ENCODE results near the gene CDCA4.
"Not testable (repeated sequence)": the region's sequence is repeated elsewhere in the genome, so short reads cannot be mapped to it uniquely, and the experiment has no call there.

Gene CDCA4

DNA sequence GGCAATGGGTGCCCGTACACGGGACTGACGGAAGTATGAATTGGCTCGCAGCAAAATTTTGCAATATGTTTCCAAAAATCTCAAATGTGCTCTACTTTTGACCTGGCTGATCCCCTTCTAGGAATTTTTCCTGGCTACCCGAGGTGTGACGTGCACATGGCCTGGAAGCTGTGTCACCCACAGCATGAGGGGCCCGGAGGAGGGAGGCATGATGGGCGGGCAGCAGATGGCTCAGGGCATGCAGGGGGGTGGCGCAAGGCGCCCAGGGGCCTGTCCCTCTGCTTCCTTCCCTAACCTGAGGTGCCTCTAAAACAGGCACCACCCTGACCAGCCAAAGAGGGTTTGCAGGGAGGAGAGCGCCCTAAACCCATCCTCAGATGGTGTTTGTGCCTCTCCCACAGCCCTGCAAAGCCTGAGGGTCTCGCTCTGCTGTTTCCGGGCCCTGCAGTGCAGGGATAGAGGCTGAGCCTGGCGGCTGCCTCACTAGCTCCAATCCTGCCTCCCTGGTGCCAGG, 37.7 kb upstream of the CDCA4 start:
- DNase-seq (ENCODE audit: low read depth): no peak

DNA sequence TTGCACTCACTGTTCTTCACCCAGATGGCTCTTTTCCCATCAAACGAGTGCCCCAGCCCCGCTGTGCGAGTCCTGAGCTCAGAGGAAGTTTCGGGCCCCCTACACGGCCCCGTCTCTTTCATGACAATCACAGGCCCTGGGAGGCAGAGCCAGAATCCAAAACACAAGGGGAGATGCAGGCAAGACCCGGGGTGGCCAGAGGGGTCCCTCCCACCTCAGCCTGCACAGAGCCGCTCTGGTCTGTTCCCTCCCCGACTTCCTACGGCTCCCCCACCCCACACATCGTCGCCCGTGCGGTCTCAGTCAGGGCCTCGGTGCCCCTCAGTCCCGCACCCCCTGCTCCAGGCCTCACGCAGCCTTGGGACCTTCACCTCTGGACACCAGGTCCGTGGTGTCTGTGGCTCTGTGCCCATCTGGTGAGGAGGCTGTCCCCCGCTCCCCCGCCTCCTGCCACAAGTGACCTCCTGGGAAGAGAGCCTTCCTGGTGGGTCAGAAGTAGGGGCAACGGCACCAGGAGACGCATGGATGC, 35.5 kb upstream of the CDCA4 start:
- DNase-seq (ENCODE audit: low read depth): no peak

DNA sequence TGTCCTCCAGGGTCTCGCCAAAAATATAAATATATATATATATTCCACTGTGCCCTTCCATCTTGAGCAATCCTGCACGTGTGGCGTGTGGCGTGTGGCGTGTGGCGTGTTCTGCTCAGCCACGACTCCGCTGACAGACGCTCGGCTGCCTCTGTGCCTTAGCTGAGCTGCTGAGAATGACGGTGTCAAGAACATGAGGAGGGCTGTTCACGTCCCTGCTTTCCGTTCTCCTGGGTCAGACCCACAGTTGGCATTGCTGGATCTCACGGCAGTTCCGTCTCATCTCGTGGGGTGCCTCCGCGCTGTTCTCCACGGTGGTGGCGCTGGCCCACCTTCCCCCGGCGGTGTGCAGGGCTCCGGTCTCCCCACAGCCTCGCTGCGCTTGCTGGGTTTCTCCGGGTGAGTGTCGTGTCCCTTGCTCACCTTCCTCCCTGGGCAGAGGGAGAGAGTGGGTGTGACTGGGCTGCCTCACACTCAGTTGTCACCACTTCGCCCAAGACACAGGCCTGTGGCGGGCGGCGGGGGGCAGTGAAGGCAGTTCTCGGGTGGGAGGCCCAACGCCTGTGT, 34.9 kb upstream of the CDCA4 start:
- no peak for DNase-seq (ENCODE audit: low read depth)

DNA sequence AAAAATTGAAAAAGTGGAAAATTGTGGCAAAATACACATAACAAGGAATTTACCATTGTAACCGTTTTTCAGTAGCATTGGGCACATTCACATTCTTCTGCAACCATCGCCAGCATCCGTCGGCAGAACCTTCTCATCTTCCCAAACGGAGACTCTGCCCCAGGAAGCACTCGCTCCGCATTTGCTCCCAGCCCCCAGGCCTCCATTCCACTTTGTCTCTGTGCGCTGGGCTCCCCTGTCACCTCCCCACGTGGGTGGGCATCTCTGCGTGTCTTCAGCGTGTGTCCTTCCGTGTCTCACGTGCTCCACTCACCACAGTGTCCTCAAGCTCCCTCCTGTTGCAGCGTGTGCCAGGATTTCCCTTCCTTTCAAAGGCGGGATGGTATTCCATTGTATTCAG, 34.5 kb upstream of the CDCA4 start:
- DNase-seq (ENCODE audit: low read depth): no peak

DNA sequence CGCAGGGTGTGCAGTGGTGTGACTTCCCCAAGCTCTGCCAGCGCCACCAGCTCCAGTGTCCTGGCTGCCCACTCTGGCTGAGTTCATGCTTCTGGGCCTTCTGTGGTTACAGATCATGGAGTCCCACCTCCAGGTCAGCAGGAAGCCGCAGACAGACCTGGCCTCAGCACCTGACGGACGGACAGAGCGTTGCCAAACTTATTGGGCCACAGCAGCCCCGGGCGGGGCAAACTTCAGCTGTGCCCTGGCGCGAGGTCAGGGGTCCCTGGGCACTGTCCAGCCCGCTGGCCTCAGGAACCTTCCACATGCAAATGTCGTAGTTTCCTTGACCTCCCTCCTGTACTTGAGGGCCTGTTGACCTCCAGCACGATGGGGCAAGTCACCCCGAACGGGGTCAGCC, 33.1 kb upstream of the CDCA4 start:
- no peak for DNase-seq (ENCODE audit: low read depth)

DNA sequence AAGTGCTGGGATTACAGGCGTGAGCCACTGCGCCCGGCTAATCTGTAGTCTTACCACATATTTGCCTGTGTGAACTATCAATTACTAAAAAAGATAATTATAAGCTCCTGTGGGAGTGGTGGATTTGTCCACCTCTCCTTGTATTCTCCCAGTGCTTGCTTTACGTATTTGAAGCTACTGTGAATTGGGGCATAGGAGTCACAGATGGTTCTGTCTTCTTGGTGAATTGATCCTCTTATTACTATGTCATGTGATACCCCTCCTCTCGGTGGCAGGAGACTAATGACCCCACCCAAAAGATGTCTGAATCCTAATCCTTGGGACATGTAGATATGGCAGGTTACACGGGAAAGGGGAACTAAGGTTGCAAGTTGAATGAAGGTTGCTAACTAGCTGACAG, 32.5 kb upstream of the CDCA4 start:
- no peak for DNase-seq (ENCODE audit: low read depth)

DNA sequence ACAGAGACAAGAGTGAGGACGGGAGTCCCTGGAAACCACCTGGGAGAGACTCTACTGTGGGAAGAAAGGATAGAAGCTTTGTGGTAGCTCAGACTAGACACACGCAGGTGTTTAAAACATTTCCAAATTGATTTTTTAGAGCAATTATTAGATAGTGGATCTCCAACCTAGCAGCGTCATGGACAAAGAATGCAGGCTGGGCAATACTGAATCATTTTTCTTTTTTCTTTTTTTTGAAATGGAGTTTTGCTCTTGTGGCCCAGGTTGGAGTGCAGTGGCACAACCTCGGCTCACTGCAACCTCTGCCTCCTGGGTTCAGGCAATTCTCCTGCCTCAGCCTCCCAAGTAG, 31.2 kb upstream of the CDCA4 start:
- no peak for DNase-seq (ENCODE audit: low read depth)

DNA sequence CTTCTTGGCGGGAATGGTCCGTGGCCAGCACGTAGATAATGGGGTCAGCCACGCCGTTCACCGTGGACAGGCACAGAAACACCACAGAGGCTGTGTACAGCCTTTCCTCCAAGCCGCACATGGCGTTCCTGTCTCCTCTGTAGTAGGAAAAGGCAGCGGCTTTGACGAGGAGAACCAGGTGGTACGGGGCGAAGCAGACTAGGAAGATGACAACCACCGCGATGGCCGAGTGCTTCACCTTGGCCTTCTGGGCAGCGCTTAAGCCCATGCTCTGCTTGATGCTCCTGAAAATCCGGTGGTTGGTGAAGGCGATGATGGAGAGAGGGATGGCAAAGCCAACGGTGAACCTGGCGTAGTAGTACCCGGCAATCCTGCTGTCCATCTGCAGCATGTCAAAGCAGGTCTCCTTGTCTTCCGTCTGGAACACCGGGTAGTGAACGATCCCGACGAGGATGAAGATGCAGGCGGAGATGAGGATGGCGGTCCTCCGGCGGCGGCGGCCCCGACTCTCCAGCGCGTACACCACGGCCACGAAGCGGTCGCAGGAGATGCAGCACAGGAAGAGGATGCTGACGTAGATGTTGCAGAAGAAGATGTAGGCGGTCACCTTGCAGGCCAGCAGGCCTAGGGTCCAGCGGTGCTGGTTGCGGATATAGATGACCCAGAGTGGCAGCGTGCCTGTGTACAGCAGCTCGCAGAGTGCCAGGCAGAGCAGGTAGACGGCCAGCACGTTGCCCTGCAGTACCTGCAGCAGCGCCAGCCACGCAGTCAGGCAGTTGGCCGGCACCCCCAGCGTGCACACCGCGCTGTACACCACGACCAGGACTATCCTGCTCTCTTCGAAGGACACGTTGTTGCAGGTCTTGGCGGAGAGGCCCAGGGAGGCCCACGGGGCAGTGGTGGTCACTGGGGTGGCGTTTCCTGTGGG, 30.6 kb upstream of the CDCA4 start:
- DNase-seq (ENCODE audit: low read depth): no peak

DNA sequence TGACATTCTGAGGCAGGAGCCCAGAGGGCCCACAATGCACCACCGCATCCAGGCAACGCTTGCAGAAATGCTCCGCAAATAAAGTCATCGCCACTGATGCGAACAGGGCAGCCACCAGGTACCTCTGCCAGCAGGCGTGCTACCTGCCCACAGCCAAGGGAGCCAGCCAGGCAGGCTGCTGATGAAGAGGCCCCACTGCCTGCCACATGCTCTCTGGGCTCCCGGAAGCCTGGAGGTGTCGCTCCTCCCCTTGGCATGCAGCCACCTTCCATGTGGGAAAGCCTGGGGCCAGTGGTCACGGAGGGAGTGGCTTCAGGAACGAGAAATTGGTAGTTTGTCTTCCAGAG, 29.6 kb upstream of the CDCA4 start:
- no peak for DNase-seq (ENCODE audit: low read depth)

DNA sequence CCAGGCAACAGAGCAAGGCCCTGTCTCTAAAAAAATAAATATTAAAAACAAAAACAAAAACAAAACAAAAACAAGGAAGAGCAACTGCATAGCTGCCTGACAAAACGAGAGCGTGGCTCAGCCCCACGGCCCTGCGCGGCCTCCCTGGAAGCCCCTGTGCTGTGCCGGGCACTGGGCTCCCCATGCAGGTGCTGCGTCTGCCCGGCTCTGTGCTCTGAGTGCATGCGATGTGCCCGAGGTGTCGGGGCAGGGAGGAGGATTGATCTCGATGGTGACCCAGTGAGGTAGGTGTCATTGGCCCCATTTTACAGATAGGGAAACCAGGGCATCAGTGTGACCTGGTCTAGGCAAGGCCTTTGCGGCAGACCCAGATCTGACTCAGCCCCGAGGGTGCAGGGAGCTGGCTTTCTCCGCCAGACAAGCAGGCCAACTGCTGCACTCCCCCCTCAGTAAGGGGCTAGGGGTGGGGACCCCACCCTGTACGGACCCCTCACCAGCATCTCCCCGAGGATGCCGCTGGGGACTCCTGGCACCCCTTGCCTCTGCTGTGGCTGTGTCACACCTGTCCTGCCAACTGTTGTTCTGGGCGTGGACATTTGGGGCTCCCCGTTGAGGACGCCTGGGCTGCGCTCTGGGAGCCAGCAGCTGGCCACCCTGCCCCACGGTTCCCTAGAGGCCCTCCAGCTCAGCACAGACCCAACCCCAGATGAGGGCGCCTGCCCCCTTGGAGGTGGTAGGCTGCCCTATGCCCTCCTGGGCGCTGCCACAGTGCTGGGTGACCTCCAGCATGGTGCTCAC, 29.1 kb upstream of the CDCA4 start:
- DNase-seq (ENCODE audit: low read depth): no peak

DNA sequence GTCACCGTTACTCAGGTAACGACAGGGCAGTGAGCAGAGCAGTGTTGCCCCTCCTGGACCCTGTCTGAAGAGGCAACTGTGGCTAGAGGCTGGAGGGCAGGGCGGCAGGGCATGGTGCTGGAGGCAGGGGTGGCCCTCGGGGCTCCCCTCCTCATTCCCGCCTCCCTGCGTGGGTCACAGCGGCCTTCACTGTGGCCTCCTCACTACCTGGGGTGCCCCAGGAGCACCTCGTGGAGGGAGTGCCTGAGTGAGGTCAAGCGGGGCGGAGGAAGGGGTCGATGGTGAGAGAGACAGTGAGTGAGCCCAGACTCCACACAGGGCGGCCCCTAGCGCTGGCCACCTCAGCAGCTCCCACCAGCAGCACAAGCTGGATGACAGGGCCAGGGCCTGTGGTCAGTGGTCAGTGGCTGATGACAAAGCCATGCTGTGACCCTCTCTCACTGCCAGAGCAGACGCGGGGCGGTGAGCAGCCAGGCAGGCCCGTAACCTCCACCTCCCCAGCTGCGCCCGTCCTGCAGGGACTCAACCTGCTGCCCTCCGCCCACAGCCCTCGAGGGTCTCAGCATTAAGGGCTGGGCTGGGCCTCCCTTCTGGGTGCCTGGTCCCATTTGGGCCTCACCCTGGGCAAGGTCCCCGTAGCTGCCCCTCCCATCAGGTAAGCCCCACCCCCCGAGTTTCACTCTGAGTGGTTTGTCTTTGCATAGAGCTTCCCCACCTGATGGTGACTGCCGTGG, 26.6 kb upstream of the CDCA4 start:
- no peak for DNase-seq (ENCODE audit: low read depth)

DNA sequence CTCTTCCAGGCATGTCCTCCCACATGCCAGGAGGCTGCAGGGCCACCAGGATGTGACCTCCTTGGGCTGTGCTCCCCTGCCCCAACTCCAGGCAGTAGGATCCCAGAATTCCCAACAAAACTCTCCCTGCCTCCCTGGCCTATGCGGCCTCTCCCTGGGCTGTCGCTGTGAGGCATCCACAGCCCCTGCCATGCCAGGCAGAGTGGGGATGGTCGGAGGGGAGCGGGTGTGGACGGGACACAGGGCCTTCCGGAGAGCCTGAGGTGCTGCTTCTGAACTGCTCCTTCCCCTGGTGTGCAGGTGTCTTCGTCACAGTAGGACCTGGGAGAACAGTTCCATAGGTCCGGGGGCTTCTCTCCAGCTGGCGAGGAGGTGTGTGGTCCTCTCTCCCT, 26.0 kb upstream of the CDCA4 start:
- DNase-seq (ENCODE audit: low read depth): no peak

DNA sequence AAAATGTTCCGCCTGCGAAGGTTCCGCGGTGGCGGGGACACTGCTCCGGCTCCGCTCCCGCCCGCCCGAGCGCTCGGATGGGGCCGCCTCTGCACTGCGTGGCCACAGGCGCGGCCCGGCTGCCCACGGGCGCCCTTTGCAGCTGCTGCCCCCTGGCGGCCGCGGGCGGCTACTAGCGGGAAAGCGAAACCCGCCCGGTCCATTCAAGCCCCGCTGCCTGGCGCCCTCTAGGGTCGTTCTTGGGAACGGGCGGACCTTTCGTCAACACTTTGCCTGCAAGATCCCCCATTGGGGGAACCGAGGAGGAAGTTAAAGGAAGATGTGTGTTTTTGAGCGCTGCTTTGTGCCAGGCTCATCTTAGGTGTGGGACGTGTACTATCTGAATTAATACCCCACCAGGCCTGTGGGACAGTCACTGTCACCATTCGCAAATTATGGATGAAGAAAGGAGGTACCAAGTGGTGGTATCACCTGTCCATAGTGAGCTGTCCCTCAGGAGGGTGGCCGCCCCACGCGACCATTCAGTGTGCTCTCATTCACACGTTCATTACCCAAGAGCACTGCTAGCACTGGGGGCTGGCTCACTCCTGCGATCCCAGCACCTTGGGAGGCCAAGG, 24.9 kb upstream of the CDCA4 start:
- peak; percentile 45 for DNase-seq (ENCODE audit: low read depth)

DNA sequence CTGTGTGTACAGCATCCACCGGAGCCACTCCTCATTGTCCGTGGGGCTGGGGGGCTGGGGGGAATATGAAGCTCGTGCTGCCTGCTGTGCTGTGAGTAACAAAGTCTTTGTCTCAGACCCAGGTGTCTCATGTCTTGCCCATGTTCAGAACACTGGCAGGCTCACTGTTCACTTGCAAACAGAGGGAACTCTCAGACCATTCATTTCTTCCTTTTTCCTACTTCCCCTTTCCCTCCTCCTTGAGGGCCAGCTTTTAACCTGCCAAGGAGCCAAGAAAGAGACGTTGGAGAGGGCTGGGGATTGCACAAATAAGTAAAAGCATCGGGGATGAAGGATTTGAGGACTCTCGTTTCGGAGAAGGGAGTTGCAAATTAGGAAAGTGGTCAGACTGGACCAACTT, 22.8 kb upstream of the CDCA4 start:
- no peak for DNase-seq (ENCODE audit: low read depth)

DNA sequence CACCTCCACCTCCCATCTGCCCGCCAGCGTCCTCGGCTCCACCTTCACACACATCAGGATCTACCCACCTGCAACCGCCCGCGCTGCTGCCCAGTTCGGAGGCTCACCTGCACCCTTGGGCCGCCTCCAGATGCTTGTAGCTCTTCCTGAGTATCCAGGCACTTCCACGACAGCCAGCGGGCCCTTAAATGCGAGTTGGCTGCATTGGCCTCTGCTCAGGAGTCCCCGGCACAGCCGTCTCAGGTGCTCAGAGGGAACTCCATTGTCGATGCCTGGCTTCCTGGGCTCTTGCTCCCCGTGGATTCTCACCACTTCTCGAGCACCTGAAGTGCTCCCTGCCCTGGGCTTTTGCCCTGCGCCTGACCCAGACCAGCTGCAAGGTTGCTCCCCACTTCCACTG, 21.9 kb upstream of the CDCA4 start:
- DNase-seq (ENCODE audit: low read depth): no peak

DNA sequence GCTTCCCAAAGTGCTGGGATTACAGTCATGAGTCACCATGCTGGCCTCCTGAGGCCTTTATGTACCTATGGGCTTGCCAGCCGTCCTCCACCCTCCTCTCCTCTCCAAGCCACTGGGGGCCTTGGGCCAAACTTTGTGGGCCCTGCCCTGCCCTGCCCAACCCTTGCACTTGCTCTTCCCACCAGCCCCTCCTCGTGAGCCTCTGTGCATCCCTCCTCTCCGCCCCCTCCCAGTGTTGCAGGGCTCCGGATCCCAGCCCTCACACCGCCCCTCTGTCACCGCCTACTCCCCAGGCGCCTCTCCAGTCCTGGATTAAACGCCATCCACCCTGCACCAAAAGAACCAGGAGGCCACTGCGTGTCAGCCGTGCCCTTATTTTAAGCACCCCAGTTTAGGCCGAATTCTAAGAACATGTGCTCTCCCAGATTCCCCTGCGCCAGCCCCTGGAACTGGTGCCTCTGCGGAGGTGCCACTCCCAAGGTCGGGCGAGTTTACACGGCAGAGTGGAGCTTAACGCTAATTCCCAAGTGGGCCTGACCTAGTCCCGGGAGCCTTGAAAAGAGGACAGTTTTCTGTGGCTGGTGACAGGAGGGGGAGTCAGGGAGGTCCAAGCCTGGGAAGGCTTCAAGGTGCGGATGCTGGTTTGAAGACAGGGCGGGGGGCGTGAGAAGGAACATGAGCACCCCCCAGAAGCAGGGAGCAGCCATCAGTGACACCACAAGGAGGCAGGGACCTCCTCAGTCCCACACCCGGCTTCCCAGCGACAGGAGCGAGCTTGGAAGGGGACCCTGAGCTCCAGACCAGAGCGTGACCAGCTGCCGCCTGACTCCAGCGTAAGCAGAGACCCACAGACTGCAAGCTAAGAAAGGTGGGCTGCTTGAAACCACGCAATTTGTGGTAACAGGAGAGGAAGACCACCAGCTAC, 21.2 kb upstream of the CDCA4 start:
- no peak for DNase-seq (ENCODE audit: low read depth)

DNA sequence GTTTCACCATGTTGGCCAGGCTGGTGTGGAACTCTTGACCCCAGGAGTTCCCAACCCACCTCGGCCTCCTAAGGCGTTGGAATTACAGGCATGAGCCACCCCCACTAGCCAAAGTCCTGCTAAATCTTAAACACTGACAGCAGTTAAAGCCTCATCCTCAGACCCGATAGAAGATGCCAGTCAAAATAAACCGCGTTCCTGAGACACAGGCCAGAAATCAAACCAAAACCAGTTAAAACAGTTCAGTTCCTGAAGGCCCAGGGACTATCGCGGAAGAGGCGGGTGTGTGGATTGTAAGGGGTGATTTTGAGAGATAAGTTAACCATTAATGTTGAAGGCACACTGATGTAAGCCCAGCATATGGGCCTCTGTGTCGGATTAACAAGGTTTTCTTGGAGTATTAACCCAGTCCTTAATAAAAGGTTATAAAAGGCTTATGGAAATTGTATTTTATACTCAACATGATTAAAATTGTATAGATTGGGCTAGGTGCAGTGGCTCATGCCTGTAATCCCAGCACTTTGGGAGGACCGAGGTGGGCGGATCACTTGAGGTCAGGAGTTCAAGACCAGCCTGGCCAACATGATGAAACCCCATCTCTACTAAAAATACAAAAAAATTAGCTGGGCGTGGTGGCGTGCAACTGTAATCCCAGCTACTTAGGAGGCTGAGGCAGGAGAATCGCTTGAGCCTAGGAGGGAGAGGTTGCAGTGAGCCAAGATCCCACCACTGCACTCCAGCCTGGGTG, 18.7 kb upstream of the CDCA4 start:
- no peak for DNase-seq (ENCODE audit: low read depth)

DNA sequence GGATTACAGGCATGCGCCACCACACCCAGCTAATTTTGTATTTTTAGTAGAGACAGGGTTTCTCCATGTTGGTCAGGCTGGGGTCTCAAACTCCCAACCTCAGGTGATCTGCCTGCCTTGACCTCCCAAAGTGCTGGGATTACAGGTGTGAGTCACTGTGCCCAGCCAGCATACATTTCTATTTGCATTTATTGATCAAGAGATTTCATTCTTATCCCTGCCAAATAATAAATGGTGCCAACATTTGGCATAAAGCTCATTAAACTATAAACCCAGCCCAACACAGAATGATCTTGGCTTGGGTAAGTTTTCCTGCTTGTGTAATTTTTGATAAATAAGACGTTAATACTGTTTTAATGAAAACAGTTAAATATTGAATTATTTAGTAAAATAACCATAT, 14.7 kb upstream of the CDCA4 start:
- DNase-seq (ENCODE audit: low read depth): not testable (repeated sequence)

DNA sequence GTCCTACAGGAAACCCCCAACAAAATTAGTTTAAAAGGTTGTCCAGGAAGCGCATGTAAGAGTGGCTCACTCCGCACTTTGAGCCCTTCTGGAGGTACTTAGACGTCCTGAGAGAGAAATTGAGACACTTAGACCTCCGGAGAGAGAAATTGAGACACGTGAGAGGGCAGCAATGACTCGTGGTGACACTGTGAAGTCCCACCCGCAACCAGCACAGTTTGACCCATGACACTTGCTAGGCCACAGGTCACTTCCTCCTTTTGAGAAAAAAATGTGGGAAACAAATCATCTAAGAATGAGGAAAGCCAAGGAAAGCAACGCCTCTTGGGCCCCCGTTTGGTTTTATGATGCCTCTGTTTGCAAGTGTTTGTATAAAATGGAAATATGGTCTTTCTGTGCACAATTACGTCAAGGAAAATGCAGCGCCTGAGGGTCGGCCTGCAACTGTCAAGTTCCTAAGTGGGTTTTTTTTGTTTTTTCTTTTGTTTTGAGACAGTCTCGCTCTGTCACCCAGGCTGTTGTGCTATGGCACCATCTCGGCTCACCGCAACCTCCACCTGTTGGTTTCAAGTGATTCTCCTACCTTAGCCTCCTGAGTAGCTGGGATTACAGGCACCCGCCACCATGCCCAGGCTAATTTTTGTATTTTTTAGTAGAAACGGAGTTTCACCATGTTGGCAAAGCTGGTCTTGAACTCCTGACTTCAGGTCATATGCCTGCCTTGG, 13.6 kb upstream of the CDCA4 start:
- DNase-seq (ENCODE audit: low read depth): no peak

All from stromal cell of bone marrow (primary cell).